ENCODE measurements around the gene RPN2. TPM values are rescaled to one million over a fixed set of nuclear protein-coding genes. Genes with fewer than 3 reads are reported as not detected.
"Not testable (repeated sequence)": the region's sequence is repeated elsewhere in the genome, so short reads cannot be mapped to it uniquely, and the experiment has no call there.

Gene RPN2
- total RNA-seq, 1 donor from 2014 or later, result 142 TPM

GRCh38 chr20:37144856-37145404 is 34.2 kb upstream of the RPN2 start:
- Mint-ChIP-seq H3K27ac (no peak overlapping the region), H3K4me3 (no peak overlapping the region), H3K27me3 (ENCODE audit: low read depth) (no peaks in the 10 kb centered on the region), H3K9me3 (no peaks in the 10 kb centered on the region), H3K4me1 (no peaks in the 10 kb centered on the region), H3K36me3 (peaks cover 6% of the 10 kb centered on the region)
- DNase-seq (ENCODE audit: low spot score in 2 of 2, unreplicated experiment in 2 of 2), result no peak
- TF ChIP-seq, protein P1, sequence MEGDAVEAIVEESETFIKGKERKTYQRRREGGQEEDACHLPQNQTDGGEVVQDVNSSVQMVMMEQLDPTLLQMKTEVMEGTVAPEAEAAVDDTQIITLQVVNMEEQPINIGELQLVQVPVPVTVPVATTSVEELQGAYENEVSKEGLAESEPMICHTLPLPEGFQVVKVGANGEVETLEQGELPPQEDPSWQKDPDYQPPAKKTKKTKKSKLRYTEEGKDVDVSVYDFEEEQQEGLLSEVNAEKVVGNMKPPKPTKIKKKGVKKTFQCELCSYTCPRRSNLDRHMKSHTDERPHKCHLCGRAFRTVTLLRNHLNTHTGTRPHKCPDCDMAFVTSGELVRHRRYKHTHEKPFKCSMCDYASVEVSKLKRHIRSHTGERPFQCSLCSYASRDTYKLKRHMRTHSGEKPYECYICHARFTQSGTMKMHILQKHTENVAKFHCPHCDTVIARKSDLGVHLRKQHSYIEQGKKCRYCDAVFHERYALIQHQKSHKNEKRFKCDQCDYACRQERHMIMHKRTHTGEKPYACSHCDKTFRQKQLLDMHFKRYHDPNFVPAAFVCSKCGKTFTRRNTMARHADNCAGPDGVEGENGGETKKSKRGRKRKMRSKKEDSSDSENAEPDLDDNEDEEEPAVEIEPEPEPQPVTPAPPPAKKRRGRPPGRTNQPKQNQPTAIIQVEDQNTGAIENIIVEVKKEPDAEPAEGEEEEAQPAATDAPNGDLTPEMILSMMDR (IDR thresholded peaks at IDR 0.05; ENCODE audit: unreplicated experiment), result no peak

DNA sequence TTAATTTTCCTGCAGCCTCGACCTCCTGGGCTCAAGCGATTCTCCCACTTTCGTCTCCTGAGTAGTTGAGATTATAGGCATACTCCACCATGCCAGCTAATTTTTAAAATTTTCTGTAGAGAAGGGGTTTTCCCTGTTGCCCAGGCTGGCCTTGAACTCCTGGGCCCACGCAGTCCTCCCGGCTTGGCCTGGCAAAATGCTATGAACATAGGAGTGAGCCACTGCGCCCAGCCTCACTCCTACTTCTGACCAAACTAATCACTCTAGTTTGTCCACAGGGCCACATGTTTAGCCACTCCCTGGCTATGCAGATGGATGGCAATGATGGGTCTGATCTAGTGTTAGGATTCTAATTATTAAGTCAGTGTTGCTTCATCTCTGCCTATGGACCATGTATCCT is 31.9 kb upstream of the RPN2 start:
- Mint-ChIP-seq H3K4me1 (no peaks in the 10 kb centered on the region), H3K27me3 (ENCODE audit: low read depth) (no peaks in the 10 kb centered on the region), H3K4me3 (no peak overlapping the region), H3K9me3 (no peaks in the 10 kb centered on the region), H3K36me3 (peaks cover 7% of the 10 kb centered on the region), H3K27ac (no peak overlapping the region)
- DNase-seq (ENCODE audit: low spot score in 2 of 2, unreplicated experiment in 2 of 2), result no peak
- TF ChIP-seq, protein P1 (IDR thresholded peaks at IDR 0.05; ENCODE audit: unreplicated experiment), result no peak

DNA sequence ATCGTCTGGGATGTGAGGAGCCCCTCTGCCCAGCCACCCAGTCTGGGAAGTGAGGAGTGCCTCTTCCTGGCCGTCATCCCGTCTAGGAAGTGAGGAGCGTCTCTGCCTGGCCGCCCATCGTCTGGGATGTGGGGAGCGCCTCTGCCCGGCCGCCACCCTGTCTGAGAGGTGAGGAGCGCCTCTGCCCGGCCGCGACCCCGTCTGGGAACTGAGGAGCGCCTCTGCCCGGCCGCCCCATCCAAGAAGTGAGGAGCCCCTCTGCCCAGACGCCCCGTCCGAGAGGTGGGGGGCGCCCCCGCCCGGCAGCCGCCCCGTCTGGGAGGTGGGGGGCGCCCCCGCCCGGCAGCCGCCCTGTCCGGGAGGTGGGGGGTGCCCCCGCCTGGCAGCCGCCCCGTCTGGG is 28.3 kb upstream of the RPN2 start:
- DNase-seq (ENCODE audit: low spot score in 2 of 2, unreplicated experiment in 2 of 2); H3K36me3 Mint-ChIP-seq; H3K4me3 Mint-ChIP-seq; H3K4me1 Mint-ChIP-seq; H3K9me3 Mint-ChIP-seq; H3K27me3 Mint-ChIP-seq (ENCODE audit: low read depth); H3K27ac Mint-ChIP-seq: not testable (repeated sequence)

- peaks cover 8% of the 10 kb centered on the region for H3K36me3 Mint-ChIP-seq
- no peaks in the 10 kb centered on the region for H3K27me3 Mint-ChIP-seq (ENCODE audit: low read depth)
- no peaks in the 10 kb centered on the region for H3K4me1 Mint-ChIP-seq
- no peak overlapping the region for H3K27ac Mint-ChIP-seq
- TF ChIP-seq, protein P1 (IDR thresholded peaks at IDR 0.05; ENCODE audit: unreplicated experiment), result no peak
- H3K9me3 Mint-ChIP-seq, result no peaks in the 10 kb centered on the region
- H3K4me3 Mint-ChIP-seq, result no peak overlapping the region
- no peak for DNase-seq (ENCODE audit: low spot score in 2 of 2, unreplicated experiment in 2 of 2)
Observed at GRCh38 chr20:37151529-37151928, 27.6 kb upstream of the RPN2 start.

- H3K27me3 Mint-ChIP-seq (ENCODE audit: low read depth), result no peaks in the 10 kb centered on the region
- H3K36me3 Mint-ChIP-seq, result peaks cover 6% of the 10 kb centered on the region
Observed at GRCh38 chr20:37152284-37152683, 26.8 kb upstream of the RPN2 start.

DNA sequence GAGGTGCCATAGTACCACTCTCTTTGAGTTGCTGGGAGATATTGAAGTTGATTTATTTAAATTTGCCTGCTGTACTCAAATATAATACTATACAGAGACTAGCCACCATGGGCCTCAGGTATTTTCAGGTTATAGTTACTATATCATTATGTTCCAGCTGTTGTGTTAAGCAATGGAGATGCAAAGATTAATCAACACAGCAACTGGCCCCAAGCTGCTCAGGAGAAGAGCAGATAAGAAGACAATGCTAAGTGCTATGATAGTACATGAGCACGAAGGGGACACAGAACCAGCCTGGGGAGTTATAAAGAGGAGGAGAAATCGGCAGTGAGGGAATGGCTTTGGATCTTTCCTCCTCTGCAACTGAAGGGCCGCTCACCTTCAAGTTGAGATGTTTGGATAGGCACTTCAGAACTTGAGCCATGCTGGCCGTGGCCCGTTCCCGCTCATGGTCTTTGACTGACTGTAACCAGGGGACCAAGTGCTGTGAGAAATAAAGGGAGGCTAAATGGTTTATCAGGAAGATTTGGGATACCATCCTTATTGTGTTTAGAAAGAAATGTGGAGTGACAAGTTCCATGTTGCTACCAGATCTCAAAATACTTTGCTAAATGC is 24.3 kb upstream of the RPN2 start:
- Mint-ChIP-seq H3K4me1 (no peaks in the 10 kb centered on the region), H3K36me3 (peaks cover 6% of the 10 kb centered on the region), H3K27ac (no peak overlapping the region), H3K9me3 (no peaks in the 10 kb centered on the region), H3K4me3 (no peak overlapping the region), H3K27me3 (ENCODE audit: low read depth) (no peaks in the 10 kb centered on the region)
- DNase-seq (ENCODE audit: low spot score in 2 of 2, unreplicated experiment in 2 of 2), result no peak
- TF ChIP-seq, protein P1 (IDR thresholded peaks at IDR 0.05; ENCODE audit: unreplicated experiment), result no peak

More at GRCh38 chr20:37152284-37152683, 26.8 kb upstream of the RPN2 start:
- no peak for DNase-seq (ENCODE audit: low spot score in 2 of 2, unreplicated experiment in 2 of 2)
- TF ChIP-seq, protein P1 (IDR thresholded peaks at IDR 0.05; ENCODE audit: unreplicated experiment), result no peak
- no peak overlapping the region for H3K27ac Mint-ChIP-seq
- no peaks in the 10 kb centered on the region for H3K9me3 Mint-ChIP-seq
- H3K4me3 Mint-ChIP-seq, result no peak overlapping the region
- no peaks in the 10 kb centered on the region for H3K4me1 Mint-ChIP-seq

Data from mesothelial cell of epicardium (in vitro differentiated cells).